ENCODE data around the gene BMS1.
"Not testable (repeated sequence)": the region's sequence is repeated elsewhere in the genome, so short reads cannot be mapped to it uniquely, and the experiment has no call there.

- TF ChIP-seq, protein P1, sequence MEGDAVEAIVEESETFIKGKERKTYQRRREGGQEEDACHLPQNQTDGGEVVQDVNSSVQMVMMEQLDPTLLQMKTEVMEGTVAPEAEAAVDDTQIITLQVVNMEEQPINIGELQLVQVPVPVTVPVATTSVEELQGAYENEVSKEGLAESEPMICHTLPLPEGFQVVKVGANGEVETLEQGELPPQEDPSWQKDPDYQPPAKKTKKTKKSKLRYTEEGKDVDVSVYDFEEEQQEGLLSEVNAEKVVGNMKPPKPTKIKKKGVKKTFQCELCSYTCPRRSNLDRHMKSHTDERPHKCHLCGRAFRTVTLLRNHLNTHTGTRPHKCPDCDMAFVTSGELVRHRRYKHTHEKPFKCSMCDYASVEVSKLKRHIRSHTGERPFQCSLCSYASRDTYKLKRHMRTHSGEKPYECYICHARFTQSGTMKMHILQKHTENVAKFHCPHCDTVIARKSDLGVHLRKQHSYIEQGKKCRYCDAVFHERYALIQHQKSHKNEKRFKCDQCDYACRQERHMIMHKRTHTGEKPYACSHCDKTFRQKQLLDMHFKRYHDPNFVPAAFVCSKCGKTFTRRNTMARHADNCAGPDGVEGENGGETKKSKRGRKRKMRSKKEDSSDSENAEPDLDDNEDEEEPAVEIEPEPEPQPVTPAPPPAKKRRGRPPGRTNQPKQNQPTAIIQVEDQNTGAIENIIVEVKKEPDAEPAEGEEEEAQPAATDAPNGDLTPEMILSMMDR (IDR thresholded peaks at IDR 0.05; ENCODE audit: low read depth, low read length) = not testable (repeated sequence)
- TF ChIP-seq MAX (IDR thresholded peaks at IDR 0.05; ENCODE audit: low read depth, low read length) = peak; percentile 80
- TF ChIP-seq POLR2A (IDR thresholded peaks at IDR 0.05; ENCODE audit: extremely low read depth, insufficient read length) = not testable (repeated sequence)
Observed at GRCh38 chr10:42871138-42871641, 88.6 kb downstream of the BMS1 start.
